Endothelial cell of umbilical vein (primary cell): ENCODE measurements around the gene KLF15. TPM values are rescaled to one million over a fixed set of nuclear protein-coding genes. Genes with fewer than 3 reads are reported as not detected.

ENCODE experiments used
- BruUV-seq: library from RNA; stranded (reverse); fragments of 400-500 nt; replicated peaks from 2 replicates; lab custom pipeline; 2021; lab: Mats Ljungman, UMichigan
- CTCF ChIA-PET: fragments of 300-600, 350-600 bp; sonication (Branson Sonifier 250); formaldehyde crosslinking; loops from one replicate; lab custom pipeline; 2021; ENCODE audit warnings: antibody characterized with exemption, inconsistent platforms; lab: Charles Lee
- POLR2A ChIA-PET: fragments of 300-600, 350-600 bp; sonication (Branson Sonifier 250); formaldehyde crosslinking; loops from one replicate; lab custom pipeline; 2021; ENCODE audit warnings: antibody characterized with exemption, inconsistent platforms; lab: Charles Lee
- DNase-seq: peaks from one replicate; pipeline ENCODE4 v3.0.0-alpha.2; 2011; ENCODE audit warnings: low read depth, low spot score
- FAIRE-seq: peaks from 2 replicates; lab custom pipeline; 2011; peaks lifted over from hg19 to GRCh38; lab: Jason Lieb, UNC
- H2AFZ ChIP-seq: 2 replicates; pipeline ENCODE4 v1.6.0; 2012; ENCODE audit warnings: low read depth, low read length, control low read depth, inconsistent platforms
- H3K27ac ChIP-seq: 2 replicates; pipeline ENCODE4 v1.5.1; 2011; ENCODE audit warnings: low read depth, mild to moderate bottlenecking, control low read depth, low read length, moderate library complexity; ENCODE audit not compliant: insufficient read depth
- H3K27me3 ChIP-seq, 2 experiments: 2 replicates each; pipeline versions ENCODE4 v1.6.0 to v1.6.1; 2011; ENCODE audit warnings: low read length in 2 of 2, mixed read lengths in 1 of 2; ENCODE audit not compliant: control insufficient read depth in 2 of 2, insufficient read depth in 2 of 2
- H3K36me3 ChIP-seq, 2 experiments: 2 replicates in 1 of 2; 3 replicates in 1 of 2; pipeline ENCODE4 v1.5.1; 2011; ENCODE audit warnings: low read length in 2 of 2, mild to moderate bottlenecking in 1 of 2, moderate library complexity in 1 of 2; ENCODE audit not compliant: control insufficient read depth in 2 of 2, insufficient read depth in 2 of 2; ENCODE audit errors: extremely low read depth in 1 of 2
- H3K4me1 ChIP-seq: 3 replicates; pipeline ENCODE4 v1.5.1; 2011; ENCODE audit warnings: mild to moderate bottlenecking, low read length; ENCODE audit not compliant: control insufficient read depth, insufficient read depth; ENCODE audit errors: extremely low read depth
- H3K4me2 ChIP-seq: 2 replicates; pipeline ENCODE4 v1.6.1; 2011; ENCODE audit warnings: low read length, control low read depth, mixed read lengths; ENCODE audit not compliant: insufficient read depth
- H3K4me3 ChIP-seq, 3 experiments: fragments of 200-600 bp in 1 of 3; sonication (generic), shearing (Covaris generic) in 1 of 3; replicated peaks in 1 of 3; 2 replicates each; pipeline ENCODE4 v1.5.1; 2011 to 2016; ENCODE audit warnings: control low read depth in 3 of 3, low read length in 3 of 3, mild to moderate bottlenecking in 2 of 3, inconsistent platforms in 1 of 3, low read depth in 1 of 3, moderate library complexity in 1 of 3; ENCODE audit not compliant: insufficient read depth in 1 of 3
- H3K79me2 ChIP-seq: 2 replicates; pipeline ENCODE4 v1.6.0; 2012; ENCODE audit warnings: low read length, inconsistent platforms; ENCODE audit not compliant: control insufficient read depth, insufficient read depth
- H3K9ac ChIP-seq: replicated peaks from 2 replicates; pipeline ENCODE3; 2011; ENCODE audit warnings: low read length, control low read depth; ENCODE audit not compliant: insufficient read depth; ENCODE audit errors: extremely low read depth
- H3K9me1 ChIP-seq: replicated peaks from 3 replicates; pipeline ENCODE4 v1.6.0; 2011; ENCODE audit warnings: mild to moderate bottlenecking, low read length; ENCODE audit not compliant: control insufficient read depth, insufficient read depth; ENCODE audit errors: extremely low read depth
- H3K9me3 ChIP-seq: replicated peaks from 2 replicates; pipeline ENCODE4 v1.5.1; 2012; ENCODE audit warnings: low read length, inconsistent platforms; ENCODE audit not compliant: control insufficient read depth, insufficient read depth
- H4K20me1 ChIP-seq: replicated peaks from 2 replicates; pipeline ENCODE3; 2011; ENCODE audit warnings: mild to moderate bottlenecking, low read length; ENCODE audit not compliant: control insufficient read depth, insufficient read depth; ENCODE audit errors: extremely low read depth
- EZH2 ChIP-seq: IDR thresholded peaks from 2 replicates; pipeline ENCODE4 v1.6.1; 2012; ENCODE audit warnings: borderline replicate concordance, low read depth, mild to moderate bottlenecking, moderate library complexity, low read length, inconsistent platforms; ENCODE audit not compliant: severe bottlenecking
- FOS ChIP-seq: IDR thresholded peaks from 2 replicates; pipeline ENCODE4 v1.6.1; 2011; ENCODE audit warnings: mild to moderate bottlenecking, low read length, moderate library complexity, borderline replicate concordance; ENCODE audit not compliant: insufficient read depth
- MYC ChIP-seq: IDR thresholded peaks from one replicate; pipeline ENCODE4 v1.6.1; 2011; ENCODE audit warnings: mild to moderate bottlenecking, low read depth, low read length
- POLR2AphosphoS5 ChIP-seq: IDR thresholded peaks from 2 replicates; pipeline ENCODE4 v1.6.1; 2012; ENCODE audit warnings: low read depth, mild to moderate bottlenecking, control low read depth, low read length, moderate library complexity; ENCODE audit not compliant: insufficient read depth
- dilution Hi-C: fragments of 300-500 bp; cut with MboI; formaldehyde crosslinking; loops from one replicate; pipeline ENCODE4 v1.15.0; 2019; ENCODE audit warnings: low sequenced_read_pairs; ENCODE audit not compliant: extremely low pct_ligation_motif_present
- intact Hi-C: fragments of 100-400 bp; cut with micrococcal nuclease; formaldehyde crosslinking; loops from one replicate; pipeline ENCODE4 v1.10.0; 2022
- polyA plus RNA-seq, 4 experiments: library from polyadenylated mRNA; depleted of rRNA in 3 of 4; stranded (reverse) in 3 of 4; unstranded in 1 of 4; fragments of >200 nt; gene quantifications; 2 replicates each; pipeline versions ENCODE4 v1.2.1 to v1.2.3, GENCODE V29; 2011 to 2012; ENCODE audit warnings: missing spikeins in 1 of 4
- total RNA-seq: library from RNA; stranded (reverse); gene quantifications from 2 replicates; pipeline ENCODE4 v1.2.3, GENCODE V29; 2021
- TF ChIP-seq, protein P1 (sequence below), 2 donors: IDR thresholded peaks; 1 replicate in 1 of 2; 2 replicates in 1 of 2; pipeline ENCODE4 v1.5.1; 2011; ENCODE audit warnings: low read length in 2 of 2, mild to moderate bottlenecking in 2 of 2, moderate library complexity in 2 of 2, control low read depth in 1 of 2, inconsistent platforms in 1 of 2, low read depth in 1 of 2; ENCODE audit not compliant: insufficient read depth in 1 of 2; ENCODE audit errors: extremely low read depth in 1 of 2

KLF15 gene
- total and polyA plus RNA-seq, 2 donors (not counting 3 experiments of a cell fraction or from before 2014, with no cell fraction given) = 2.2 to 3.0 TPM

DNA sequence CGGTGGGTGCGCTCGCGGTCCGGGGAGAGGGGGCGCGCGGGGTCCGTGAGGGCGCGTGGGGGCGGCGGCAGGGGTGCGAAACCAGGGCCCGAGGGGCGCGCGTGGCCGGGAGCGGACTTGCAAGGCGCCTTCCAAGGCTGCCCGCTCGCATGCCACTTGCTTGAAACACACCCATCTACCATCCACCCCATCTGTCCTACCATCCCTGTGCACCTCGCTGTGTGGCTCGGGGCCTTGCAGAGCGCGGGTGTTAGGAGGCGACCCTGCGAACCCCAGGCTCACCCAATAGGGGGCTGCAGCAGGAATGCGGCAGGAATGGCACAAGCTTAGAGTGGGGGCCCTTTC is 37.7 kb upstream of the KLF15 start:
- Histone ChIP-seq H2AFZ (no peak overlapping the region), H3K36me3 (no peaks in the 10 kb centered on the region), H3K9me3 (no peaks in the 10 kb centered on the region), H4K20me1 (no peaks in the 10 kb centered on the region), H3K27me3 (peaks cover 21 to 31% of the 10 kb centered on the region in 2 experiments), H3K79me2 (no peaks in the 10 kb centered on the region), H3K4me2 (no peak overlapping the region), H3K9ac (no peak overlapping the region), H3K9me1 (no peaks in the 10 kb centered on the region), H3K27ac (no peak overlapping the region), H3K4me3 (no peak overlapping the region), H3K4me1 (no peaks in the 10 kb centered on the region)
- no TSS peak for BruUV-seq
- ChIA-PET POLR2A (no interaction called here), CTCF (interaction anchor here (2.6 kb wide), 1 partner anchor 149 kb away, joined by 9 read pairs; no protein-coding TSS in a partner anchor)
- no peak for FAIRE-seq
- DNase-seq = no peak
- TF ChIP-seq EZH2 (no peak), FOS (no peak)
- dilution Hi-C loops (no loop called here), intact Hi-C loops (no loop called here)

DNA sequence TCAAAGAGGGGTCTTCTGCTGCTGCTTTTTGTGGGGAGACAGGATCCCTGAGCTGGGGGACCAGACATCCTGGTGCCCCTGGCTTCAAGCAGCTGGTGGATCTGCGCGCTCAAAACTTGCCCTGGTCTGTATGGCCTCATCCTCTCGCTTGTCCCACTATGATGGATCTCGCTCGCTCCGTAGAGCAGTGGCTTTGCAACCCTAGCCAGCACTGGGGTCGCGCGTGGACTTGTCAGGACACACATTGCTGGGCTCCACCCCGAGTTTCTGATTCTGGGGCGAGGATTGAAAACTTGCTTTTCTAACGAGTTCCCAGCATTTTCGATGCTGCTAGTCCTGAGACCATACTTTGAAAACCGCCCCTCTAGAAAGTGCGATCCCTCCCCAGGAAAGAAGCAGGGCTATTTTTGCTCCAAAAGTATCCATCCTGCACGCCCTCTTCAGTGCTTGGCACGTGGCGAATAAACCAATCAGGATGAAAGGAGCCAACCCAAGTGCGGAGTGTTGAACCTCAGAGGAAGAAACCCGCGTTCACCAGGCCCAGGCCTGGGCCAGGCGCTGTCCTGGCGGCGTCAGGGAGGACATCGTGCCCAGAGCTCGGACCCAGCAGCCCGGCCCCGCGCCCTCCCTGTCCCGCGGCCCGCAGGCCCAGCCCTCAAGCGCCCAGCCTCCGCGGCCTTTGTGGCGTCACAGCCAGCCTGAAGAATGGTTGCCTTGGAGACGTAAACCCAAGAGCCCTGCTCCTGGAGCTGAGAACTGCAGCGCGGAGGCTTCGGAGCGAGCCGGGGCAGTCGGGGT is 37.2 kb upstream of the KLF15 start, which contains the start of gene CFAP100:
Gene CFAP100, plus strand, starts transcription at position 731 of the 798 bp plus-strand sequence. CDS start 1,092 bp downstream, outside the sequence.
- no TSS peak for BruUV-seq
- H3K4me2 ChIP-seq = no peak within 1 kb of the TSS
- CTCF ChIA-PET = interaction anchor here (2.6 kb wide), 1 partner anchor 148 kb away, joined by 9 read pairs; no protein-coding TSS in a partner anchor

More for the DNA sequence above, 37.2 kb upstream of the KLF15 start, which contains the start of gene CFAP100:
- Histone ChIP-seq H3K79me2 (no peaks in the 10 kb centered on the region), H3K9ac (no peak within 1 kb of the TSS), H3K9me3 (no peaks in the 10 kb centered on the region), H3K27ac (no peak within 1 kb of the TSS), H3K27me3 (peaks cover 22 to 31% of the 10 kb centered on the region in 2 experiments), H4K20me1 (no peaks in the 10 kb centered on the region), H3K36me3 (no peaks in the 10 kb centered on the region), H3K4me3 (no peak within 1 kb of the TSS), H3K9me1 (no peaks in the 10 kb centered on the region), H3K4me1 (no peaks in the 10 kb centered on the region), H2AFZ (no peak within 1 kb of the TSS)
- intact Hi-C loops = no loop called here
- no peak for TF ChIP-seq POLR2AphosphoS5
- TF ChIP-seq, protein P1, sequence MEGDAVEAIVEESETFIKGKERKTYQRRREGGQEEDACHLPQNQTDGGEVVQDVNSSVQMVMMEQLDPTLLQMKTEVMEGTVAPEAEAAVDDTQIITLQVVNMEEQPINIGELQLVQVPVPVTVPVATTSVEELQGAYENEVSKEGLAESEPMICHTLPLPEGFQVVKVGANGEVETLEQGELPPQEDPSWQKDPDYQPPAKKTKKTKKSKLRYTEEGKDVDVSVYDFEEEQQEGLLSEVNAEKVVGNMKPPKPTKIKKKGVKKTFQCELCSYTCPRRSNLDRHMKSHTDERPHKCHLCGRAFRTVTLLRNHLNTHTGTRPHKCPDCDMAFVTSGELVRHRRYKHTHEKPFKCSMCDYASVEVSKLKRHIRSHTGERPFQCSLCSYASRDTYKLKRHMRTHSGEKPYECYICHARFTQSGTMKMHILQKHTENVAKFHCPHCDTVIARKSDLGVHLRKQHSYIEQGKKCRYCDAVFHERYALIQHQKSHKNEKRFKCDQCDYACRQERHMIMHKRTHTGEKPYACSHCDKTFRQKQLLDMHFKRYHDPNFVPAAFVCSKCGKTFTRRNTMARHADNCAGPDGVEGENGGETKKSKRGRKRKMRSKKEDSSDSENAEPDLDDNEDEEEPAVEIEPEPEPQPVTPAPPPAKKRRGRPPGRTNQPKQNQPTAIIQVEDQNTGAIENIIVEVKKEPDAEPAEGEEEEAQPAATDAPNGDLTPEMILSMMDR (IDR thresholded peaks at IDR 0.05; ENCODE audit: extremely low read depth in 1 of 2, insufficient read depth in 1 of 2, low read depth in 1 of 2, low read length in 2 of 2) = no peak
- no peak for TF ChIP-seq MYC
- no peak for TF ChIP-seq EZH2
- TF ChIP-seq FOS = no peak
- DNase-seq = peak; percentile 13
- no peak for FAIRE-seq
- dilution Hi-C loops = no loop called here
- POLR2A ChIA-PET = no interaction called here
